ENCODE results near the gene SLC9A4. TPM values are rescaled to one million over a fixed set of nuclear protein-coding genes. Genes with fewer than 3 reads are reported as not detected.

Gene SLC9A4
- total and polyA plus RNA-seq, 2 of the 4 experiments (the other 2 are of a cell fraction), result not detected

GRCh38 chr2:102549027-102549426 lies 76.0 kb downstream of the SLC9A4 start:
- intact Hi-C loops (cut with micrococcal nuclease), result no loop called here
- no peak overlapping the region for H2BK120ac ChIP-seq (ENCODE audit: low read depth, low read length)
- no CpG with 5 or more reads among the region's 1 CpG for WGBS, 2 experiments (ENCODE audit: extremely low coverage in 2 of 2, insufficient read length in 1 of 2)
- H3K79me1 ChIP-seq (ENCODE audit: low read depth in 1 of 2, low read length in 2 of 2), result no peaks in the 10 kb centered on the region
- ATAC-seq (ENCODE audit: low read depth), result no peak
- TF ChIP-seq NFE2L2 (IDR thresholded peaks at IDR 0.05; ENCODE audit: low read depth, low read length) (no peak), MXI1 (IDR thresholded peaks at IDR 0.05; ENCODE audit: borderline replicate concordance, low read depth, low read length) (no peak), CEBPB (IDR thresholded peaks at IDR 0.05; ENCODE audit: low read depth, low read length) (no peak), MAFK (IDR thresholded peaks at IDR 0.05; ENCODE audit: low read depth, low read length) (no peak), CHD1 (IDR thresholded peaks at IDR 0.05; ENCODE audit: low read depth, low read length) (no peak), USF2 (IDR thresholded peaks at IDR 0.05; ENCODE audit: low read depth, low read length) (no peak), ELK1 (IDR thresholded peaks at IDR 0.05; ENCODE audit: borderline replicate concordance, low read depth, low read length) (no peak), RCOR1 (IDR thresholded peaks at IDR 0.05; ENCODE audit: insufficient replicate concordance, low read length) (no peak), RAD21 (IDR thresholded peaks at IDR 0.05; ENCODE audit: low read length) (no peak), BHLHE40 (IDR thresholded peaks at IDR 0.05; ENCODE audit: low read depth, low read length) (no peak), FOS (IDR thresholded peaks at IDR 0.05; ENCODE audit: low read depth, low read length) (no peak), CTCF (conservative IDR thresholded peaks at IDR 0.05; ENCODE audit: low read depth, low read length) (no peak), MAZ (IDR thresholded peaks at IDR 0.05; ENCODE audit: borderline replicate concordance, low read depth, low read length) (no peak), SMC3 (IDR thresholded peaks at IDR 0.05; ENCODE audit: low read depth, low read length) (no peak), RFX5 (IDR thresholded peaks at IDR 0.05; ENCODE audit: low read depth, low read length) (no peak), POLR2A (IDR thresholded peaks at IDR 0.05; ENCODE audit: low read depth, low read length) (no peak)
- H4K20me1 ChIP-seq (ENCODE audit: insufficient read depth, low read length), result no peaks in the 10 kb centered on the region
- no peak overlapping the region for H2AK5ac ChIP-seq (ENCODE audit: low read depth, low read length)
- H3K23ac ChIP-seq (ENCODE audit: low read depth, low read length), result no peak overlapping the region
- no peak overlapping the region for H2BK15ac ChIP-seq (ENCODE audit: low read depth, low read length)
- H2AK9ac ChIP-seq (replicated peaks; ENCODE audit: low read depth, low read length, poor library complexity), result no peak overlapping the region
- ChIA-PET CTCF (no interaction called here), POLR2A (ENCODE audit: unreplicated experiment) (no interaction called here)
- no TSS peak for BruUV-seq (replicated peaks)
- H3K4me3 ChIP-seq (ENCODE audit: insufficient read depth, low read depth, low read length), result no peak overlapping the region
- no peak overlapping the region for H3K18ac ChIP-seq (ENCODE audit: low read depth, low read length)
- H3K14ac ChIP-seq (replicated peaks; ENCODE audit: low read depth, low read length), result no peak overlapping the region
- no peak overlapping the region for H3K4me2 ChIP-seq (ENCODE audit: low read depth, low read length)
- H3K4me1 ChIP-seq (ENCODE audit: control insufficient read depth, insufficient read depth, low read length), result no peaks in the 10 kb centered on the region
- H3K9me3 ChIP-seq (ENCODE audit: control insufficient read depth, insufficient read depth, low read length), result no peaks in the 10 kb centered on the region; the same call in 1 of the 2 replicates
- no peaks in the 10 kb centered on the region for H3K36me3 ChIP-seq (ENCODE audit: control insufficient read depth, insufficient read depth, low read length)
- H2BK20ac ChIP-seq (ENCODE audit: low read depth, low read length), result no peak overlapping the region
- no peak overlapping the region for H3K9ac ChIP-seq (ENCODE audit: low read depth, low read length)
- H4K8ac ChIP-seq (ENCODE audit: low read depth in 2 of 2, low read length in 2 of 2), result no peak overlapping the region
- no peak for DNase-seq
- H3K27me3 ChIP-seq (ENCODE audit: control insufficient read depth, insufficient read depth, low read length), result no peaks in the 10 kb centered on the region
- H4K5ac ChIP-seq (ENCODE audit: low read depth, low read length), result no peak overlapping the region
- no peak overlapping the region for H3K56ac ChIP-seq (ENCODE audit: extremely low read depth, insufficient read depth, low read length)
- no peak overlapping the region for H3K4ac ChIP-seq (ENCODE audit: low read depth, low read length)
- no peak overlapping the region for H2AFZ ChIP-seq (replicated peaks; ENCODE audit: low read length, poor library complexity)
- H2BK5ac ChIP-seq (ENCODE audit: low read depth, low read length, poor library complexity, severe bottlenecking), result no peak overlapping the region
- no peaks in the 10 kb centered on the region for H3K9me1 ChIP-seq (ENCODE audit: insufficient read depth, low read length)
- in situ Hi-C loops (cut with MboI; ENCODE audit: low sequenced_read_pairs), result no loop called here
- no peak overlapping the region for H3K27ac ChIP-seq (ENCODE audit: insufficient read depth, low read length)
- dilution Hi-C loops (cut with HindIII; ENCODE audit: low sequenced_read_pairs, unreplicated experiment), result no loop called here
- no peak overlapping the region for H4K91ac ChIP-seq (ENCODE audit: insufficient read depth, low read depth, low read length)
